Measurements from ENCODE around the gene PRKCA. TPM values are rescaled to one million over a fixed set of nuclear protein-coding genes. Genes with fewer than 3 reads are reported as not detected.

Gene PRKCA
- polyA plus RNA-seq, 2 of the 4 experiments (the other 2 are of a cell fraction) = 28.8 to 65.0 TPM

DNA sequence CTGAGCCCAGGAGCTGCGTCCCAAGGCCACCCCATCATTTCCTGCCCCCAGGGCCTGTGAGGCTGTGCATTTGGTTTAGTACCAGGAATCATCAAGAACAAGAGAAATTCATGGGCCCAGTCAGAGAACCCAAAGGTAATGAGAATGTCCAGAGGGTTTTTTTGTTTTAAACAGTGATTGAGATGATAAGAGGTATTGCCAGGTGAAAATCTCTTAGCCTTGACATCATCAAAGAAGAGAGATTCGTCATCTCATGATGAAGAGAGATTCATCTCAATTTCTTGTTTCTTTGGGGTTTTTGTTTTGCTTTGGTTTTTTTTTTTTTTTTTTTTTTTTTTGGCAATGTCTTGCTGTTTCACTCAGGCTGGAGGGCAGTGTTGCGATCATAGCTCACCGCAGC is 361.9 kb downstream of the PRKCA start:
- Histone ChIP-seq H3K27ac (0 out of 6 replicates have a peak overlapping the region, but pooled peaks of 1 of the 2 experiments have one; percentile 22), H3K4me1 (peaks cover 18% of the 10 kb centered on the region), H3K4me2 (no peak overlapping the region), H3K9me3 (no peaks in the 10 kb centered on the region; the same call in 2 of the 3 replicates), H3K4me3 (no peak overlapping the region)
- FAIRE-seq (no peak), DNase-seq (ENCODE audit: low read depth in 1 of 2, low spot score in 1 of 2) (no peak), ATAC-seq (no peak)
- TF ChIP-seq CHD4 (IDR thresholded peaks at IDR 0.05; ENCODE audit: borderline replicate concordance) (no peak), RNF2 (IDR thresholded peaks at IDR 0.05; ENCODE audit: borderline replicate concordance, low read depth) (no peak), FOSL2 (IDR thresholded peaks at IDR 0.05) (no peak), FOSL2 (CRISPR knock-in tag; IDR thresholded peaks at IDR 0.05) (no peak), ZC3H11A (IDR thresholded peaks at IDR 0.05) (no peak), BCL3 (IDR thresholded peaks at IDR 0.05) (no peak), MAZ (IDR thresholded peaks at IDR 0.05; ENCODE audit: borderline replicate concordance, low read depth, low read length) (no peak), SREBF2 (IDR thresholded peaks at IDR 0.05) (no peak), CHD2 (IDR thresholded peaks at IDR 0.05; ENCODE audit: low read length, partially characterized antibody) (no peak), EHF (CRISPR knock-in tag; IDR thresholded peaks at IDR 0.05) (no peak), PBX3 (IDR thresholded peaks at IDR 0.05) (no peak), JUNB (IDR thresholded peaks at IDR 0.05) (no peak), MAFK (IDR thresholded peaks at IDR 0.05; ENCODE audit: partially characterized antibody) (no peak), ESRRA (IDR thresholded peaks at IDR 0.05; ENCODE audit: borderline replicate concordance, low read length) (no peak), JUN (IDR thresholded peaks at IDR 0.05) (no peak), PHF8 (IDR thresholded peaks at IDR 0.05; ENCODE audit: borderline replicate concordance, low read depth) (no peak), USF2 (IDR thresholded peaks at IDR 0.05) (no peak)
- TF ChIP-seq, protein P1, sequence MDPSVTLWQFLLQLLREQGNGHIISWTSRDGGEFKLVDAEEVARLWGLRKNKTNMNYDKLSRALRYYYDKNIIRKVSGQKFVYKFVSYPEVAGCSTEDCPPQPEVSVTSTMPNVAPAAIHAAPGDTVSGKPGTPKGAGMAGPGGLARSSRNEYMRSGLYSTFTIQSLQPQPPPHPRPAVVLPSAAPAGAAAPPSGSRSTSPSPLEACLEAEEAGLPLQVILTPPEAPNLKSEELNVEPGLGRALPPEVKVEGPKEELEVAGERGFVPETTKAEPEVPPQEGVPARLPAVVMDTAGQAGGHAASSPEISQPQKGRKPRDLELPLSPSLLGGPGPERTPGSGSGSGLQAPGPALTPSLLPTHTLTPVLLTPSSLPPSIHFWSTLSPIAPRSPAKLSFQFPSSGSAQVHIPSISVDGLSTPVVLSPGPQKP (IDR thresholded peaks at IDR 0.05; ENCODE audit: low read depth, low read length) = no peak
- POLR2A ChIA-PET = no interaction called here
- WGBS (ENCODE audit: missing lambda C conversion rate) = 98% methylated on average over 4 of the region's 4 CpGs
- CTCF ChIA-PET = interaction anchor here (1.1 kb wide), 1 partner anchor 10 kb away, joined by 4 read pairs; no protein-coding TSS in a partner anchor

DNA sequence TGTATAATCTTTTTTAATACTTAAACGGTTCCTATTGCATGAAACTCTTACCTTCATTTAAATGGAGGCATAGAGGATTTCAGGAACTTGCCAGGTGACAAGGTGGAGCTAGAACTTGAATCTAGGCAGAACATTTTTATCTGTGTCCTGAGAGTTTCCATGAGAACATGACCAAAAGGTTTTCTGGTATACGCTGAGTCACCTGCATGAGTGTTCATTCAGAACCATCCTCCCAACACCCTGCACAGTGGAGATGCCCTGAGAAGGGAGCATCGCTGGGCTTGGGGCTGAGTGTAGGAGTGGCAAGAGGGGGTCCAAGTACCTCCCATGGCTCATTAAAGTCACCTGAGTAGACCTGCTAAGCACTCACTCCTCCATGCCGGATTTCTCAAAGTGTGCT is 362.8 kb downstream of the PRKCA start:
- FAIRE-seq (no peak), ATAC-seq (peak in 1 of 2 experiments; percentile 37; a peak in 2 of 6 replicates), DNase-seq (ENCODE audit: low read depth in 1 of 2, low spot score in 1 of 2) (no peak)
- Histone ChIP-seq H3K4me2 (no peak overlapping the region), H3K4me3 (no peak overlapping the region), H3K27ac (no peak overlapping the region), H3K4me1 (peaks cover 18% of the 10 kb centered on the region), H3K9me3 (no peaks in the 10 kb centered on the region; the same call in 2 of the 3 replicates)
- 95% methylated on average over 4 of the region's 4 CpGs for WGBS (ENCODE audit: missing lambda C conversion rate)
- CTCF ChIA-PET = interaction anchor here (1.6 kb wide), 1 partner anchor 22 kb away, joined by 3 read pairs; no protein-coding TSS in a partner anchor
- TF ChIP-seq NFE2L2 (conservative IDR thresholded peaks at IDR 0.05; ENCODE audit: low read length) (0 out of 2 replicates have a peak, but pooled peaks have one; percentile 34), EHMT2 (IDR thresholded peaks at IDR 0.05; ENCODE audit: low read depth) (no peak), MAFK (IDR thresholded peaks at IDR 0.05; ENCODE audit: partially characterized antibody) (peak; percentile 33)
- POLR2A ChIA-PET = no interaction called here

- FAIRE-seq = no peak
- Histone ChIP-seq H3K4me1 (peaks cover 4% of the 10 kb centered on the region; the same call in 1 of the 3 replicates), H3K4me3 (no peak overlapping the region), H3K4me2 (no peak overlapping the region), H3K27ac (no peak overlapping the region), H3K9me3 (no peaks in the 10 kb centered on the region; the same call in 2 of the 3 replicates)
- ChIA-PET CTCF (no interaction called here), POLR2A (no interaction called here)
- 85% methylated on average over 5 of the region's 5 CpGs for whole genome bisulfite sequencing (ENCODE audit: missing lambda C conversion rate)
- TF ChIP-seq HOXA7 (CRISPR knock-in tag; IDR thresholded peaks at IDR 0.05) (no peak), MAZ (IDR thresholded peaks at IDR 0.05; ENCODE audit: borderline replicate concordance, low read depth, low read length) (no peak), FOSB (CRISPR knock-in tag; IDR thresholded peaks at IDR 0.05) (no peak), PHF8 (IDR thresholded peaks at IDR 0.05; ENCODE audit: borderline replicate concordance, low read depth) (no peak), KDM5A (IDR thresholded peaks at IDR 0.05) (no peak), MYC (IDR thresholded peaks at IDR 0.05; ENCODE audit: borderline replicate concordance, low read length) (no peak)
- no peak for ATAC-seq
- DNase-seq (ENCODE audit: low read depth in 1 of 2, low spot score in 1 of 2) = no peak
Measured at GRCh38 chr17:66667090-66667489, 364.7 kb downstream of the PRKCA start.
